ENCODE results near the gene ERC1.

Gene ERC1

DNA sequence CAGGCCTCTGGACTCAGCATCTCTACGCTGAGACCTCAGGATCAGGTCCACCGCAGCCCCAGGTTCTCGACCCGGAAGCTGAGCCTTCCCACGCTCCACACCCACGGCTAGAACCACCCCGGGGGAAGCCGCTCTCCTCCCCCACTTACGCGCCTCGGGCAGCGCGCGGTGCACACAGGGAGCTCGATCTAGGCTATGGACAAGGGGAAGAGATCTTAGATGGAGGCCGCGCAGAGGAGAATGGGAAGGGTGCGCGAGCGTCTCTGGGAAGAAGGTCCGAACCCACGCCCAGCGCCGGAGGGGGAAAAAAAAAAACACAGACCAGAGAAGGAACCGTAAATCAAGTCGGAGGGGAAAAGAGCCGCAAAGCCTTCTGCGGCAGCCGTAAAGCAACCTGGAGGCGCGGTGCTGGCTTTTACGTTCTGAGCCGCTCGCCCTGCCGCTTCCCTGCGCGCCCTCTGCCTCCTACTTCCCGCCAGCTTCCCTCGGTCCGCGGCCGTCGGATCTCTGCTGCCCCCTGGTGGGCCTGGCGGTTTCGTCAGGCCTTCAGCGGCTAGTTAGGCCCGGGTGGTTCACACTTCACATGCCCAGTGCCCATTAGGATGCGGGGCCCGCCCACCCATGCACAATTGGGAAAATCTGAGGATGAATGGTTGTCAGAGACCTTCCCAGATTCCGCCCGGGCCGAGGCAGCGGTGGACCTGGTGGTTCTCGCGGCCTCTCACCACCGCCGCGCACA is 41.4 kb upstream of the ERC1 start, which contains the start of gene RAD52 (continued):
- TF ChIP-seq, protein P1, sequence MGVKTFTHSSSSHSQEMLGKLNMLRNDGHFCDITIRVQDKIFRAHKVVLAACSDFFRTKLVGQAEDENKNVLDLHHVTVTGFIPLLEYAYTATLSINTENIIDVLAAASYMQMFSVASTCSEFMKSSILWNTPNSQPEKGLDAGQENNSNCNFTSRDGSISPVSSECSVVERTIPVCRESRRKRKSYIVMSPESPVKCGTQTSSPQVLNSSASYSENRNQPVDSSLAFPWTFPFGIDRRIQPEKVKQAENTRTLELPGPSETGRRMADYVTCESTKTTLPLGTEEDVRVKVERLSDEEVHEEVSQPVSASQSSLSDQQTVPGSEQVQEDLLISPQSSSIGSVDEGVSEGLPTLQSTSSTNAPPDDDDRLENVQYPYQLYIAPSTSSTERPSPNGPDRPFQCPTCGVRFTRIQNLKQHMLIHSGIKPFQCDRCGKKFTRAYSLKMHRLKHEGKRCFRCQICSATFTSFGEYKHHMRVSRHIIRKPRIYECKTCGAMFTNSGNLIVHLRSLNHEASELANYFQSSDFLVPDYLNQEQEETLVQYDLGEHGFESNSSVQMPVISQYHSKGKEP (tag by site-specific recombination; IDR thresholded peaks at IDR 0.05): peak; percentile 42; the same call in 1 of the 2 replicates
- TF ChIP-seq, protein P2, sequence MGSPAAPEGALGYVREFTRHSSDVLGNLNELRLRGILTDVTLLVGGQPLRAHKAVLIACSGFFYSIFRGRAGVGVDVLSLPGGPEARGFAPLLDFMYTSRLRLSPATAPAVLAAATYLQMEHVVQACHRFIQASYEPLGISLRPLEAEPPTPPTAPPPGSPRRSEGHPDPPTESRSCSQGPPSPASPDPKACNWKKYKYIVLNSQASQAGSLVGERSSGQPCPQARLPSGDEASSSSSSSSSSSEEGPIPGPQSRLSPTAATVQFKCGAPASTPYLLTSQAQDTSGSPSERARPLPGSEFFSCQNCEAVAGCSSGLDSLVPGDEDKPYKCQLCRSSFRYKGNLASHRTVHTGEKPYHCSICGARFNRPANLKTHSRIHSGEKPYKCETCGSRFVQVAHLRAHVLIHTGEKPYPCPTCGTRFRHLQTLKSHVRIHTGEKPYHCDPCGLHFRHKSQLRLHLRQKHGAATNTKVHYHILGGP (tag by site-specific recombination; IDR thresholded peaks at IDR 0.05): no peak
- TF ChIP-seq KLF8 (tag by site-specific recombination; IDR thresholded peaks at IDR 0.05): peak; percentile 97
- TF ChIP-seq ZNF366 (tag by site-specific recombination; conservative IDR thresholded peaks at IDR 0.05): peak; percentile 98
- peak; percentile 73; the same call in 1 of the 2 replicates for TF ChIP-seq ZBTB20 (tag by site-specific recombination; IDR thresholded peaks at IDR 0.05)
- no peak for TF ChIP-seq ZNF792 (tag by site-specific recombination; IDR thresholded peaks at IDR 0.05)
- TF ChIP-seq GLIS2 (tag by site-specific recombination; IDR thresholded peaks at IDR 0.05): peak; percentile 82
- TF ChIP-seq ZNF391 (tag by site-specific recombination; IDR thresholded peaks at IDR 0.05; ENCODE audit: borderline replicate concordance, low read depth): peak; percentile 64; the same call in 1 of the 2 replicates
- TF ChIP-seq ZNF623 (tag by site-specific recombination; IDR thresholded peaks at IDR 0.05): no peak; the same call in 1 of the 2 replicates
- TF ChIP-seq SP3 (tag by site-specific recombination; IDR thresholded peaks at IDR 0.05): peak; percentile 90
- TF ChIP-seq, protein P3, sequence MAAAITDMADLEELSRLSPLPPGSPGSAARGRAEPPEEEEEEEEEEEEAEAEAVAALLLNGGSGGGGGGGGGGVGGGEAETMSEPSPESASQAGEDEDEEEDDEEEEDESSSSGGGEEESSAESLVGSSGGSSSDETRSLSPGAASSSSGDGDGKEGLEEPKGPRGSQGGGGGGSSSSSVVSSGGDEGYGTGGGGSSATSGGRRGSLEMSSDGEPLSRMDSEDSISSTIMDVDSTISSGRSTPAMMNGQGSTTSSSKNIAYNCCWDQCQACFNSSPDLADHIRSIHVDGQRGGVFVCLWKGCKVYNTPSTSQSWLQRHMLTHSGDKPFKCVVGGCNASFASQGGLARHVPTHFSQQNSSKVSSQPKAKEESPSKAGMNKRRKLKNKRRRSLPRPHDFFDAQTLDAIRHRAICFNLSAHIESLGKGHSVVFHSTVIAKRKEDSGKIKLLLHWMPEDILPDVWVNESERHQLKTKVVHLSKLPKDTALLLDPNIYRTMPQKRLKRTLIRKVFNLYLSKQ (tag by site-specific recombination; IDR thresholded peaks at IDR 0.05; ENCODE audit: borderline replicate concordance): no peak
- TF ChIP-seq, protein P4, sequence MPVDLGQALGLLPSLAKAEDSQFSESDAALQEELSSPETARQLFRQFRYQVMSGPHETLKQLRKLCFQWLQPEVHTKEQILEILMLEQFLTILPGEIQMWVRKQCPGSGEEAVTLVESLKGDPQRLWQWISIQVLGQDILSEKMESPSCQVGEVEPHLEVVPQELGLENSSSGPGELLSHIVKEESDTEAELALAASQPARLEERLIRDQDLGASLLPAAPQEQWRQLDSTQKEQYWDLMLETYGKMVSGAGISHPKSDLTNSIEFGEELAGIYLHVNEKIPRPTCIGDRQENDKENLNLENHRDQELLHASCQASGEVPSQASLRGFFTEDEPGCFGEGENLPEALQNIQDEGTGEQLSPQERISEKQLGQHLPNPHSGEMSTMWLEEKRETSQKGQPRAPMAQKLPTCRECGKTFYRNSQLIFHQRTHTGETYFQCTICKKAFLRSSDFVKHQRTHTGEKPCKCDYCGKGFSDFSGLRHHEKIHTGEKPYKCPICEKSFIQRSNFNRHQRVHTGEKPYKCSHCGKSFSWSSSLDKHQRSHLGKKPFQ (tag by site-specific recombination; IDR thresholded peaks at IDR 0.05): peak; percentile 99
- TF ChIP-seq, protein P5, sequence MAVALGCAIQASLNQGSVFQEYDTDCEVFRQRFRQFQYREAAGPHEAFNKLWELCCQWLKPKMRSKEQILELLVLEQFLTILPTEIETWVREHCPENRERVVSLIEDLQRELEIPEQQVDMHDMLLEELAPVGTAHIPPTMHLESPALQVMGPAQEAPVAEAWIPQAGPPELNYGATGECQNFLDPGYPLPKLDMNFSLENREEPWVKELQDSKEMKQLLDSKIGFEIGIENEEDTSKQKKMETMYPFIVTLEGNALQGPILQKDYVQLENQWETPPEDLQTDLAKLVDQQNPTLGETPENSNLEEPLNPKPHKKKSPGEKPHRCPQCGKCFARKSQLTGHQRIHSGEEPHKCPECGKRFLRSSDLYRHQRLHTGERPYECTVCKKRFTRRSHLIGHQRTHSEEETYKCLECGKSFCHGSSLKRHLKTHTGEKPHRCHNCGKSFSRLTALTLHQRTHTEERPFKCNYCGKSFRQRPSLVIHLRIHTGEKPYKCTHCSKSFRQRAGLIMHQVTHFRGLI (tag by site-specific recombination; IDR thresholded peaks at IDR 0.05): peak; percentile 24; the same call in 1 of the 2 replicates
- TF ChIP-seq, protein P6, sequence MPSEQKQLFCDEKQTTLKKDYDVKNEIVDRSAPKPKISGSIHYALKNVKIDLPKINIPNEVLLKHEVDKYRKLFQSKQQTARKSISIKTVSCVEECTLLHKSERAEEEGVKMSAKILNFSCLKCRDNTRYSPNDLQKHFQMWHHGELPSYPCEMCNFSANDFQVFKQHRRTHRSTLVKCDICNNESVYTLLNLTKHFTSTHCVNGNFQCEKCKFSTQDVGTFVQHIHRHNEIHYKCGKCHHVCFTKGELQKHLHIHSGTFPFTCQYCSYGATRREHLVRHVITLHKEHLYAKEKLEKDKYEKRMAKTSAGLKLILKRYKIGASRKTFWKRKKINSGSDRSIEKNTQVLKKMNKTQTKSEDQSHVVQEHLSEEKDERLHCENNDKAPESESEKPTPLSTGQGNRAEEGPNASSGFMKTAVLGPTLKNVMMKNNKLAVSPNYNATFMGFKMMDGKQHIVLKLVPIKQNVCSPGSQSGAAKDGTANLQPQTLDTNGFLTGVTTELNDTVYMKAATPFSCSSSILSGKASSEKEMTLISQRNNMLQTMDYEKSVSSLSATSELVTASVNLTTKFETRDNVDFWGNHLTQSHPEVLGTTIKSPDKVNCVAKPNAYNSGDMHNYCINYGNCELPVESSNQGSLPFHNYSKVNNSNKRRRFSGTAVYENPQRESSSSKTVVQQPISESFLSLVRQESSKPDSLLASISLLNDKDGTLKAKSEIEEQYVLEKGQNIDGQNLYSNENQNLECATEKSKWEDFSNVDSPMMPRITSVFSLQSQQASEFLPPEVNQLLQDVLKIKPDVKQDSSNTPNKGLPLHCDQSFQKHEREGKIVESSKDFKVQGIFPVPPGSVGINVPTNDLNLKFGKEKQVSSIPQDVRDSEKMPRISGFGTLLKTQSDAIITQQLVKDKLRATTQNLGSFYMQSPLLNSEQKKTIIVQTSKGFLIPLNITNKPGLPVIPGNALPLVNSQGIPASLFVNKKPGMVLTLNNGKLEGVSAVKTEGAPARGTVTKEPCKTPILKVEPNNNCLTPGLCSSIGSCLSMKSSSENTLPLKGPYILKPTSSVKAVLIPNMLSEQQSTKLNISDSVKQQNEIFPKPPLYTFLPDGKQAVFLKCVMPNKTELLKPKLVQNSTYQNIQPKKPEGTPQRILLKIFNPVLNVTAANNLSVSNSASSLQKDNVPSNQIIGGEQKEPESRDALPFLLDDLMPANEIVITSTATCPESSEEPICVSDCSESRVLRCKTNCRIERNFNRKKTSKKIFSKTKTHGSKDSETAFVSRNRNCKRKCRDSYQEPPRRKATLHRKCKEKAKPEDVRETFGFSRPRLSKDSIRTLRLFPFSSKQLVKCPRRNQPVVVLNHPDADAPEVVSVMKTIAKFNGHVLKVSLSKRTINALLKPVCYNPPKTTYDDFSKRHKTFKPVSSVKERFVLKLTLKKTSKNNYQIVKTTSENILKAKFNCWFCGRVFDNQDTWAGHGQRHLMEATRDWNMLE (tag by site-specific recombination; conservative IDR thresholded peaks at IDR 0.05; ENCODE audit: low read depth): peak; percentile 75
- TF ChIP-seq WT1 (tag by site-specific recombination; IDR thresholded peaks at IDR 0.05): peak; percentile 47
- no peak for TF ChIP-seq FEZF1 (tag by site-specific recombination; IDR thresholded peaks at IDR 0.05)
- TF ChIP-seq, protein P7, sequence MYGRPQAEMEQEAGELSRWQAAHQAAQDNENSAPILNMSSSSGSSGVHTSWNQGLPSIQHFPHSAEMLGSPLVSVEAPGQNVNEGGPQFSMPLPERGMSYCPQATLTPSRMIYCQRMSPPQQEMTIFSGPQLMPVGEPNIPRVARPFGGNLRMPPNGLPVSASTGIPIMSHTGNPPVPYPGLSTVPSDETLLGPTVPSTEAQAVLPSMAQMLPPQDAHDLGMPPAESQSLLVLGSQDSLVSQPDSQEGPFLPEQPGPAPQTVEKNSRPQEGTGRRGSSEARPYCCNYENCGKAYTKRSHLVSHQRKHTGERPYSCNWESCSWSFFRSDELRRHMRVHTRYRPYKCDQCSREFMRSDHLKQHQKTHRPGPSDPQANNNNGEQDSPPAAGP (tag by site-specific recombination; IDR thresholded peaks at IDR 0.05): peak; percentile 92
- no peak for TF ChIP-seq ZNF138 (tag by site-specific recombination; IDR thresholded peaks at IDR 0.05; ENCODE audit: borderline replicate concordance)
- peak; percentile 86 for TF ChIP-seq ZSCAN30 (tag by site-specific recombination; IDR thresholded peaks at IDR 0.05)
- 0 out of 2 replicates have a peak, but pooled peaks have one; percentile 9 for TF ChIP-seq ZNF664 (tag by site-specific recombination; IDR thresholded peaks at IDR 0.05)
- TF ChIP-seq ZNF10 (tag by site-specific recombination; IDR thresholded peaks at IDR 0.05): 0 out of 2 replicates have a peak, but pooled peaks have one; percentile 40
- TF ChIP-seq, protein P8, sequence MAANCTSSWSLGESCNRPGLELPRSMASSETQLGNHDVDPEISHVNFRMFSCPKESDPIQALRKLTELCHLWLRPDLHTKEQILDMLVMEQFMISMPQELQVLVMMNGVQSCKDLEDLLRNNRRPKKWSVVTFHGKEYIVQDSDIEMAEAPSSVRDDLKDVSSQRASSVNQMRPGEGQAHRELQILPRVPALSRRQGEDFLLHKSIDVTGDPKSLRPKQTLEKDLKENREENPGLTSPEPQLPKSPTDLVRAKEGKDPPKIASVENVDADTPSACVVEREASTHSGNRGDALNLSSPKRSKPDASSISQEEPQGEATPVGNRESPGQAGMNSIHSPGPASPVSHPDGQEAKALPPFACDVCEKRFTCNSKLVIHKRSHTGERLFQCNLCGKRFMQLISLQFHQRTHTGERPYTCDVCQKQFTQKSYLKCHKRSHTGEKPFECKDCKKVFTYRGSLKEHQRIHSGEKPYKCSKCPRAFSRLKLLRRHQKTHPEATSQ (tag by site-specific recombination; IDR thresholded peaks at IDR 0.05): no peak
- no peak for TF ChIP-seq ZNF514 (tag by site-specific recombination; IDR thresholded peaks at IDR 0.05)
